AG04449 (cell line): ENCODE data around the gene C22orf15.

Source experiments
- CTCF ChIA-PET: fragments of 350-600 bp; formaldehyde crosslinking; extraction: SDS; loops from one replicate; lab custom pipeline; 2021; ENCODE audit warnings: antibody characterized with exemption; lab: Yijun Ruan, JAX
- POLR2A ChIA-PET: fragments of 400-600, 350-600 bp; formaldehyde crosslinking; extraction: SDS; loops from one replicate; lab custom pipeline; 2020; ENCODE audit warnings: antibody characterized with exemption, inconsistent platforms; lab: Yijun Ruan, JAX
- DNase-seq: peaks from one replicate; pipeline ENCODE4 v3.0.0-alpha.2; 2010; ENCODE audit warnings: low read depth, low spot score
- H3K4me3 ChIP-seq: 2 replicates; pipeline ENCODE4 v1.5.1; 2011; ENCODE audit warnings: low read depth, mild to moderate bottlenecking, control low read depth, low read length
- TF ChIP-seq, protein P1 (sequence below): IDR thresholded peaks from one replicate; pipeline ENCODE4 v1.5.1; 2011; ENCODE audit warnings: mild to moderate bottlenecking, moderate library complexity, low read length, control low read depth, inconsistent platforms; ENCODE audit not compliant: insufficient read depth; ENCODE audit errors: missing control alignments

C22orf15 gene

DNA sequence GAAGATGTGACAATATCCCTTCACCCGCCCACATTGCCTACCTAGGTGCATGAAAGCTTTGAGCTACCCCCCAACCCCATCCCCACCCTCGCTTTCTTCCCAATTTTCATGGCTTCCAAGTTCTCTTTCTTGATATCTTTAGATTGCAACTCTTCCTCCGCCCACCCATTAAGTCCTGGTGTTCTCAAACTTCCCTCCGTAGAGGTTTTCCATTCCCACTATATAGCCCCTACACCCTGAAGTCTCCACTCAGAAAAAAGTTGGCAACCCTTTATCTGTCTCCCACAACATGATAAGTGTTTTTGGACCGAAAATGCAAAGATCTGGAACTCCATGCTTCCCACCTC lies 12.4 kb upstream of the C22orf15 start:
- H3K4me3 ChIP-seq: peak overlapping the region; percentile 78
- POLR2A ChIA-PET: no interaction called here
- CTCF ChIA-PET: interaction anchor here (0.9 to 2.0 kb wide), 3 partner anchors 13 to 18 kb away, joined by 3 to 10 read pairs (median 3); partner anchors contain the start of gene CHCHD10
- TF ChIP-seq, protein P1, sequence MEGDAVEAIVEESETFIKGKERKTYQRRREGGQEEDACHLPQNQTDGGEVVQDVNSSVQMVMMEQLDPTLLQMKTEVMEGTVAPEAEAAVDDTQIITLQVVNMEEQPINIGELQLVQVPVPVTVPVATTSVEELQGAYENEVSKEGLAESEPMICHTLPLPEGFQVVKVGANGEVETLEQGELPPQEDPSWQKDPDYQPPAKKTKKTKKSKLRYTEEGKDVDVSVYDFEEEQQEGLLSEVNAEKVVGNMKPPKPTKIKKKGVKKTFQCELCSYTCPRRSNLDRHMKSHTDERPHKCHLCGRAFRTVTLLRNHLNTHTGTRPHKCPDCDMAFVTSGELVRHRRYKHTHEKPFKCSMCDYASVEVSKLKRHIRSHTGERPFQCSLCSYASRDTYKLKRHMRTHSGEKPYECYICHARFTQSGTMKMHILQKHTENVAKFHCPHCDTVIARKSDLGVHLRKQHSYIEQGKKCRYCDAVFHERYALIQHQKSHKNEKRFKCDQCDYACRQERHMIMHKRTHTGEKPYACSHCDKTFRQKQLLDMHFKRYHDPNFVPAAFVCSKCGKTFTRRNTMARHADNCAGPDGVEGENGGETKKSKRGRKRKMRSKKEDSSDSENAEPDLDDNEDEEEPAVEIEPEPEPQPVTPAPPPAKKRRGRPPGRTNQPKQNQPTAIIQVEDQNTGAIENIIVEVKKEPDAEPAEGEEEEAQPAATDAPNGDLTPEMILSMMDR: no peak
- no peak for DNase-seq

DNA sequence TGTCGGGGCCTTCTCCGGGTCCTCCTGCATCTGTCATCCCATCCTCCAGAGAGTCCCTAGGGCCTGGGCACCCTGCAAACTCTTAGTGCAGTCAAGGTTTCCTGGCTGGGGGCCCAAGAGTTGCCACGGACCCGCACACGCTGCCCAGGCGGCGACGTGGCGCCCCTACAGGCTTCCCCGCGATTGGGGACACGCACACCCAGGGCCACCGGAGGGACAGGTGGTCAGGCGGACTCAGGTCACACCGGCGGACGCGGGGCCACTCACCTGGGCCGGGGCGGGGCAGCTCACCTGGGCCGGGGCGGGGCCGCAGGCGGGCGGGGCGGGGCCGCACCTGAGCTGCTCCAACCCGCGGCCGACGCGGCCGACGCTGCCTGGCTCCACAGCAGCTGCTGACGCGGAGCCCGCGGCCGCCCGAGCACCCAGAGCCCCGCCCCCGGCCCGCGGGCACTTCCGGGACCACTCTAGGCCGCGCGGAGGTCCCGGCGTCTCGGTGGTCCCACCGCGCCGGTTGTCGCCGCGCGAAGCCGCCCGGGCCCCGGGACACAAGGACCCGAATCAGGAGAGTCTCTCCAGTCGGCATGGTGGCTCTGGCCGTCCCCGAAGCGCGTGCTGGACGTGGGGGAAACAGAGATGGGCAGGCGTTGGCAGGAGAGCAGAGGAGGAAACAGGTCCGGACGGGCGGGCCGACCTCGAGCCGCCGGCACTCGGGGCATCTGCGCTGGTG lies 11.9 kb upstream of the C22orf15 start, which contains the start of gene ZNF70:
TSS of gene ZNF70 (minus strand) at position 399 of the 727 bp plus-strand sequence. CDS start 5,972 bp downstream, outside the sequence.
- H3K4me3 ChIP-seq: peak within 1 kb of the TSS; percentile 78
- TF ChIP-seq, protein P1: peak; percentile 37
- ChIA-PET POLR2A (no interaction called here), CTCF (interaction anchor here (0.9 to 2.0 kb wide), 3 partner anchors 13 to 17 kb away, joined by 3 to 10 read pairs (median 3); partner anchors contain the start of gene CHCHD10)
- DNase-seq: no peak

DNA sequence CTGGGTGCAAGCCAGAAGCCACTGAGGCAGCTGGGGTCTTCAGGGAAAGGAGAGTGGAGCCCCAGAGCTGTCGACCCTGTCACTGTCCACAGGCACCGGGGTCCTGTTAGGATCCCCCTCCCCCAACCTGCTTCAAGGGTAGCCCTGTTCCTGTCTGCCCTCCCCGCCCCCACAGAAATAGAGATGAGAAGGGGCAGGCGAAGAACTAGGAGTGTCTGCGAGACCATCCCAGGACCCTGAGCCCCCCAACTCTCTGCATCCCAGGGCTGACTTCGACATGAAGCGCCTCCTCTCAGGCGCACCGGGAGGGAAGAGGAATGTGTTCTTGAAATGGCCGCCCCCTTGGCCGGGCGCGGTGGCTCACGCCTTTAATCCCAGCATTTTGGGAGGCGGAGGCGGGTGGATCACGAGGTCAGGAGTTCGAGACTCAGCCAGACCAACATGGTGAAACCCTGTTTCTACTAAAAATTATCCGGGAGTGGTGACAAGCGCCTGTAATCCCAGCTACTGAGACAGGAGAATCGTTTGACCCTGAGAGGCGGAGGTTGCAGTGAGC lies 11.3 kb upstream of the C22orf15 start:
- TF ChIP-seq, protein P1: no peak
- DNase-seq: no peak
- POLR2A ChIA-PET: no interaction called here
- H3K4me3 ChIP-seq: peak overlapping the region; percentile 78
- CTCF ChIA-PET: interaction anchor here (0.9 to 1.0 kb wide), 2 partner anchors 12 to 14 kb away, joined by 3 read pairs; no protein-coding TSS in a partner anchor

DNA sequence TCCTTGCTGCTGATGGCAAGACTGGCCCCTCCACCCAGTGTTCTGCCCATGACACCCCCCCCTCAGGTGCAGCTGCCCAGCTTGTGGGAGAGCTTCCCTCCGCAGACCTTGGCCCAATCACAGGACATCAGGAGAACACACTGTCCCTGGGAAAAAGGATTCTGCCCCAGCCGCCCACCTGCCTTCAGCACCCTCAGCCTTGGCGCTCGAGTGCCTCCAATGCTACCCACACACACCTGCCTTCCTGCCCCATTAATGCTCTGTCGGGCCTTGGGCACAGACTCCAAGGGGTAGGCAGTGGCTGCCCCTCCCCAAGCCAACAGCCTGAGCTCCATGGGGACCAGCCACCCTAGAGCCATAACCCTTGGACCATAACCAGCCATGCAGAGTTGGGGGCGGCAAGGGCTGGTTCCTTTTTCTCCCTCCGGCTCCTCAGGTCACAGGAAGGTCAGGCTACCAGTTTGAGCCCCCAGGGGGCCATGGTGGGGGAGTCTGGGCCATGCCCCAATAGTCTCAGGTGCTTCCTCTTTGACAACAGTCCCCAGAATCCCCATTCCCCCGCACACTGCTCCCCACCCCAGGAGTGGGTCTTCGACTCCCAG lies 10.6 kb upstream of the C22orf15 start:
- POLR2A ChIA-PET: no interaction called here
- H3K4me3 ChIP-seq: no peak overlapping the region
- CTCF ChIA-PET: no interaction called here
- DNase-seq: no peak
- TF ChIP-seq, protein P1: no peak

DNA sequence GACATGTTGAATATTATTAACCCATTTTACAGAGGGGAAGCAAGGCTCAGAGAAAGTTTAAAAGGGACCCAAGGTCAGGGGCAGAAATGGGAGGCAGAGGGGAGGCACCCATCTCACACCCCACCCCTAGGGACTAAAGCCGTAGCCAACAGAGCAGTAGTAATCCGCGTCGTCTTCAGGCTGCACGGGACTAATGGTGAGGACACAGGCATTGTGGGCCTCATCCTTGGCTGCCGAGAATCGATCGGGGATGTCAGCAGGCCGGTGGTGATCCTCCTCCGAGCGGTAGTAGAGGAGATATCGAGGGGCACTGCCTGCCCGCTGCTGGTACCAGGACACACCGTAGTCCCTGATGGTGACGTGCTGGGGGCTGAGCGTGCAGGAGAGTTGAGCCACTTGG lies 10.0 kb upstream of the C22orf15 start:
- POLR2A ChIA-PET: no interaction called here
- no peak overlapping the region for H3K4me3 ChIP-seq
- TF ChIP-seq, protein P1: no peak
- CTCF ChIA-PET: interaction anchor here (0.8 kb wide), 1 partner anchor 10 kb away, joined by 4 read pairs; the partner anchor contains the start of gene C22orf15
- no peak for DNase-seq

DNA sequence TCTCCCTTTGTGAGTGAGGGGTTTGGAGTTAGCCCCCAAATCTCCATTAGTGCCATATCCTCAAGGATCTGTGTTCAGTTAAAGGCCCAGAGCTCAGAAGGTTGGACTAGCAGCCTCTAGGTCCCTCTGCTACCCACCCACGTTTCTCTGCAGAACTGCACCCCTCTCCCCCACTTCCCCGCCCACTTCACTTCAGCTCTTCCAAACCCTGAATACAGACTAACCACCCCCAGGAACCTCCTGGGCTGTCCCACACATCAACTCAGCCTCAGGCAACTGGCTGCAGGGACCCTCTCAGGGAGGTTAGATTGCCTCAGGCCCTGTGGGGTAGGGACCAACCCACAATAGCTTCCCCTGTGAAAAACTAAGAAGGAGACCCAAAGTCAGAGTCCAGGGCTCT lies 9.4 kb upstream of the C22orf15 start:
- POLR2A ChIA-PET: no interaction called here
- no peak overlapping the region for H3K4me3 ChIP-seq
- no peak for DNase-seq
- CTCF ChIA-PET: interaction anchor here (0.8 kb wide), 1 partner anchor 9 kb away, joined by 4 read pairs; the partner anchor contains the start of gene C22orf15
- TF ChIP-seq, protein P1: no peak
